SK-N-SH (cell line): ENCODE measurements around the gene RAET1E. TPM values are rescaled to one million over a fixed set of nuclear protein-coding genes. Genes with fewer than 3 reads are reported as not detected.
A peak's percentile ranks its signal among the peaks of the same experiment; 100 is the strongest.

Experiments
- CTCF ChIA-PET: fragments of 300-600, 350-600 bp; formaldehyde crosslinking; extraction: SDS; loops from one replicate; lab custom pipeline; 2021; lab: Yijun Ruan, JAX
- POLR2A ChIA-PET: fragments of 350-600 bp; sonication (Branson Sonifier 250); formaldehyde crosslinking; extraction: SDS; loops from one replicate; lab custom pipeline; 2020; ENCODE audit warnings: antibody characterized with exemption, inconsistent platforms; lab: Yijun Ruan, JAX
- DNase-seq: peaks from one replicate; pipeline ENCODE4 v3.0.0; 2012
- H2AFZ ChIP-seq: fragments of 200-600 bp; sonication (generic); 2 replicates; pipeline ENCODE4 v1.8.1; 2016; ENCODE audit warnings: antibody characterized with exemption, mild to moderate bottlenecking, low read depth
- H3F3A ChIP-seq: fragments of 200-600 bp; sonication (generic); replicated peaks from 2 replicates; pipeline ENCODE3; 2016; ENCODE audit warnings: antibody characterized with exemption, mild to moderate bottlenecking; ENCODE audit not compliant: insufficient read depth
- H3K27ac ChIP-seq, 2 experiments: fragments of 200-500 bp in 1 of 2; fragments of 200-600 bp in 1 of 2; sonication (Bioruptor generic) in 1 of 2; sonication (generic), shearing (Covaris generic) in 1 of 2; 2 replicates each; pipeline versions ENCODE4 v1.5.1 to v1.6.1; 2014 to 2016; ENCODE audit warnings: low read depth in 2 of 2, inconsistent platforms in 1 of 2, low read length in 1 of 2, mild to moderate bottlenecking in 1 of 2, mixed read lengths in 1 of 2
- H3K27me3 ChIP-seq: fragments of 200-600 bp; sonication (generic), shearing (Covaris generic); 2 replicates; pipeline ENCODE4 v1.6.1; 2016; ENCODE audit warnings: mixed run types; ENCODE audit not compliant: insufficient read depth
- H3K36me3 ChIP-seq, 2 experiments: fragments of 200-500 bp in 1 of 2; fragments of 200-600 bp in 1 of 2; sonication (Bioruptor generic) in 1 of 2; sonication (generic) in 1 of 2; replicated peaks in 1 of 2; 2 replicates each; pipeline versions ENCODE3 to v1.5.1; 2014 to 2016; ENCODE audit warnings: low read length in 1 of 2, mild to moderate bottlenecking in 1 of 2; ENCODE audit not compliant: insufficient read depth in 2 of 2, control insufficient read depth in 1 of 2
- H3K4me1 ChIP-seq, 2 experiments: fragments of 200-500 bp in 1 of 2; fragments of 200-600 bp in 1 of 2; sonication (Bioruptor generic) in 1 of 2; sonication (generic), shearing (Covaris generic) in 1 of 2; 2 replicates each; pipeline versions ENCODE4 v1.5.1 to v1.6.1; 2014 to 2016; ENCODE audit warnings: low read depth in 1 of 2, low read length in 1 of 2, mixed run types in 1 of 2; ENCODE audit not compliant: insufficient read depth in 2 of 2, control insufficient read depth in 1 of 2
- H3K4me2 ChIP-seq: fragments of 200-600 bp; sonication (generic), shearing (Covaris generic); 2 replicates; pipeline ENCODE4 v1.6.1; 2017; ENCODE audit warnings: mixed run types
- H3K4me3 ChIP-seq, 2 experiments: fragments of 200-500 bp in 1 of 2; fragments of 200-600 bp in 1 of 2; sonication (Bioruptor generic) in 1 of 2; sonication (generic), shearing (Covaris generic) in 1 of 2; 2 replicates each; pipeline versions ENCODE4 v1.5.1 to v1.8.1; 2014 to 2016; ENCODE audit warnings: low read depth in 2 of 2, inconsistent platforms in 1 of 2, low read length in 1 of 2, mild to moderate bottlenecking in 1 of 2, mixed read lengths in 1 of 2, moderate library complexity in 1 of 2
- H3K79me2 ChIP-seq: fragments of 200-600 bp; sonication (generic); 2 replicates; pipeline ENCODE4 v1.8.1; 2017; ENCODE audit warnings: mild to moderate bottlenecking; ENCODE audit not compliant: insufficient read depth
- H3K9ac ChIP-seq: fragments of 200-600 bp; sonication (generic); 2 replicates; pipeline ENCODE4 v1.6.1; 2017; ENCODE audit warnings: mixed run types
- H3K9me2 ChIP-seq: fragments of 200-600 bp; sonication (generic); 2 replicates; pipeline ENCODE4 v1.6.1; 2017; ENCODE audit warnings: mixed run types
- H3K9me3 ChIP-seq: fragments of 200-600 bp; sonication (generic); 2 replicates; pipeline ENCODE4 v1.6.1; 2017; ENCODE audit warnings: mixed run types, mild to moderate bottlenecking, moderate library complexity
- H4K20me1 ChIP-seq: fragments of 200-600 bp; sonication (generic); 2 replicates; pipeline ENCODE4 v1.6.1; 2017; ENCODE audit warnings: mild to moderate bottlenecking, mixed run types; ENCODE audit not compliant: insufficient read depth
- ELF1 ChIP-seq: IDR thresholded peaks from 2 replicates; pipeline ENCODE4 v1.4.0; 2012
- EP300 ChIP-seq, 2 experiments: IDR thresholded peaks; 2 replicates each; pipeline versions ENCODE4 v1.4.0 to v1.6.1; 2012; ENCODE audit warnings: borderline replicate concordance in 1 of 2, low read depth in 1 of 2, low read length in 1 of 2
- FOSL2 ChIP-seq: IDR thresholded peaks from 2 replicates; pipeline ENCODE4 v1.4.0; 2012; ENCODE audit warnings: low read depth, mild to moderate bottlenecking, moderate library complexity, borderline replicate concordance
- FOXJ3 ChIP-seq: sonication (generic); formaldehyde crosslinking; IDR thresholded peaks from 2 replicates; pipeline ENCODE4 v1.5.1; 2020; ENCODE audit warnings: mild to moderate bottlenecking, missing genetic modification reagents
- FOXM1 ChIP-seq: IDR thresholded peaks from 2 replicates; pipeline ENCODE4 v1.4.0; 2012; ENCODE audit warnings: low read depth, mild to moderate bottlenecking
- GABPA ChIP-seq: IDR thresholded peaks from 2 replicates; pipeline ENCODE4 v1.4.0; 2012; ENCODE audit warnings: low read depth, mild to moderate bottlenecking
- GATA2 ChIP-seq: sonication (generic); formaldehyde crosslinking; IDR thresholded peaks from 2 replicates; pipeline ENCODE4 v1.5.0; 2020; ENCODE audit warnings: mild to moderate bottlenecking, missing genetic modification reagents
- MEF2A ChIP-seq: IDR thresholded peaks from 2 replicates; pipeline ENCODE4 v1.4.0; 2012; ENCODE audit warnings: low read depth, borderline replicate concordance
- MXI1 ChIP-seq: IDR thresholded peaks from 2 replicates; pipeline ENCODE4 v1.6.1; 2012; ENCODE audit warnings: mild to moderate bottlenecking, low read depth, low read length, improper control_type of control experiment
- NFIC ChIP-seq: IDR thresholded peaks from 2 replicates; pipeline ENCODE4 v1.4.0; 2012; ENCODE audit warnings: borderline replicate concordance
- RAD21 ChIP-seq: IDR thresholded peaks from 2 replicates; pipeline ENCODE4 v1.6.1; 2012; ENCODE audit warnings: mild to moderate bottlenecking, low read length
- SIN3A ChIP-seq: IDR thresholded peaks from 2 replicates; pipeline ENCODE4 v1.6.1; 2012; ENCODE audit warnings: low read depth, mild to moderate bottlenecking, low read length, moderate library complexity, borderline replicate concordance
- TAF1 ChIP-seq: IDR thresholded peaks from 2 replicates; pipeline ENCODE4 v1.6.1; 2012; ENCODE audit warnings: low read depth, mild to moderate bottlenecking, low read length, moderate library complexity, borderline replicate concordance
- TEAD4 ChIP-seq: IDR thresholded peaks from 2 replicates; pipeline ENCODE4 v1.4.0; 2012; ENCODE audit warnings: mild to moderate bottlenecking, borderline replicate concordance; ENCODE audit not compliant: insufficient read depth
- WGBS: methylation state at CpG from one replicate; pipeline ENCODE4 v1.1.6; 2017; ENCODE audit warnings: low lambda C conversion rate; 5-methylcytosine and 5-hydroxymethylcytosine counted together
- polyA plus RNA-seq, 3 experiments: library from polyadenylated mRNA; depleted of rRNA; stranded (reverse); fragments of >200 nt; gene quantifications; 2 replicates each; pipeline ENCODE4 v1.2.3, GENCODE V29; 2012
- TF ChIP-seq, protein P1 (sequence below): fragments of 150-350 bp; IDR thresholded peaks from 2 replicates; pipeline ENCODE4 v1.6.1; 2016; ENCODE audit warnings: mild to moderate bottlenecking, low read depth, low read length
- TF ChIP-seq, protein P2 (sequence below): fragments of 200-600 bp; sonication (generic); IDR thresholded peaks from 2 replicates; pipeline ENCODE4 v1.6.1; 2017; ENCODE audit warnings: antibody characterized with exemption, mild to moderate bottlenecking, moderate library complexity
- TF ChIP-seq, protein P3 (sequence below): IDR thresholded peaks from 2 replicates; pipeline ENCODE4 v1.4.0; 2012; ENCODE audit warnings: low read depth
- TF ChIP-seq, protein P4 (sequence below): IDR thresholded peaks from 2 replicates; pipeline ENCODE4 v1.4.0; 2012; ENCODE audit warnings: low read depth, borderline replicate concordance
- TF ChIP-seq, protein P5 (sequence below): fragments of 150-350 bp; IDR thresholded peaks from 2 replicates; pipeline ENCODE4 v1.6.1; 2017; ENCODE audit warnings: antibody characterized with exemption, low read length, low read depth, borderline replicate concordance

The RAET1E gene
- polyA plus RNA-seq, 1 of the 3 experiments (the other 2 are of a cell fraction) = 0.15 TPM

DNA sequence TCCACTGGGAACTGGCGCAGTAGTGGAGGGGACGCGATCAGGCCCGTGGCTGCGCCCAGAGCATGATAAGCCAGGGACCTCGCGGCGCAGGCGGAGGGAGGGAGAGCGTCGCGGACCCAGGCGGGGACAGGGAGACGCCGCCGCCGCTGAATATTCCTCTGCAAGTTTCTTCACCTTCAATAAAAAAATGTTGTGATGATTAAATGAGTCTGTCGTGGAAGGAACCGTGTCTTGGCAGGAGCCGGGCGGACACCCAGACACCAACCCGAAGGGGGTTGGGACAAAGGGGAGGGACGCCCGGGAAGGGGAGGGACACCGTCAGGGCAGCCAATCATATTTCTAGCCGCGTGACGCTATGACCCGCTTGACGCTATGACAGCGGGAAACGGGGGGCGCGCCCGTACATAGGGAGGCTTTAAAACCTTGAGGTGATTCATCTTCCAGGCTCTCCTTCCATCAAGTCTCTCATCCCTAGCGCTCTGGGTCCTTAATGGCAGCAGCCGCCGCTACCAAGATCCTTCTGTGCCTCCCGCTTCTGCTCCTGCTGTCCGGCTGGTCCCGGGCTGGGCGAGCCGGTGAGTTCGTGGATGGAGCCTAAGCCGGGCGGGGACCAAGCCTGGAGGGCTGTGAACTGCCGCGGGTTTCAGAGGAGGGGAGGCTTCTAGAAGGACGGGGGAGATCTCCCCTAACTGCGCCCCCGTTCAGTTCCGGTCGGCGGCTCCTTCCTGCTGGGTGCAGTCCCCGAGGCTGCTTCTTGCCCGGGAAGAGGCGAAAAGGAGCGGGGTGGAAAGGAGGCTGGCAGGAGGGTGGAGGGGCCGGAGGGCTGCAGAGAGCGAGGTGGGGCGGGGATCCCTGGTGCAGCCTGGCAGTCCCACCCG is 43.9 kb upstream of the RAET1E start, which contains the start of gene ULBP2 (continued):
- TF ChIP-seq, protein P1, sequence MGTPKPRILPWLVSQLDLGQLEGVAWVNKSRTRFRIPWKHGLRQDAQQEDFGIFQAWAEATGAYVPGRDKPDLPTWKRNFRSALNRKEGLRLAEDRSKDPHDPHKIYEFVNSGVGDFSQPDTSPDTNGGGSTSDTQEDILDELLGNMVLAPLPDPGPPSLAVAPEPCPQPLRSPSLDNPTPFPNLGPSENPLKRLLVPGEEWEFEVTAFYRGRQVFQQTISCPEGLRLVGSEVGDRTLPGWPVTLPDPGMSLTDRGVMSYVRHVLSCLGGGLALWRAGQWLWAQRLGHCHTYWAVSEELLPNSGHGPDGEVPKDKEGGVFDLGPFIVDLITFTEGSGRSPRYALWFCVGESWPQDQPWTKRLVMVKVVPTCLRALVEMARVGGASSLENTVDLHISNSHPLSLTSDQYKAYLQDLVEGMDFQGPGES = no peak
- TF ChIP-seq FOSL2 = peak; percentile 26; the same call in 1 of the 2 replicates

DNA sequence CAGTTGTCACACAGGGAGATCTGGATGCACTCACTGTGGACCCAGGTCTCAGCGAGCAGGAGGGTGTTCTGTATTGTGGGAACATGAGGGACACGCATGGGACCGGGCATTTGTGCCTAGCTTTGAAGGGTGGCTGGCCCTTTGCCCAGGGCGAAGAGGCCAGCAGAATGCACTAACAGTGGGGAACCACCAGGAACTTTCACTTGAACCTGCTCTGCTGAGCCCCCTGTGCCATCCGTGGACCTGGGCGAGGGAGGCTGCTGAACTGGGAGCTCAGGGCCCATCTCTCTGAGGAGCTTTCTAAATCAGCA is 42.7 kb upstream of the RAET1E start:
- no peak overlapping the region for H2AFZ ChIP-seq
- no peak overlapping the region for H3K27ac ChIP-seq
- H3K9me3 ChIP-seq = no peaks in the 10 kb centered on the region
- 0% methylated on average over 1 of the region's 6 CpGs for WGBS
- peaks cover 4% of the 10 kb centered on the region for H3F3A ChIP-seq
- H3K27me3 ChIP-seq = peaks cover 47% of the 10 kb centered on the region
- no peak for DNase-seq
- H3K4me2 ChIP-seq = no peak overlapping the region
- ChIA-PET POLR2A (no interaction called here), CTCF (interaction anchor here (0.9 to 1.9 kb wide), 4 partner anchors 11 to 76 kb away, joined by 3 to 13 read pairs (median 4); no protein-coding TSS in a partner anchor)
- no peaks in the 10 kb centered on the region for H3K36me3 ChIP-seq
- TF ChIP-seq, protein P1 = no peak
- no peak for TF ChIP-seq TEAD4
- TF ChIP-seq FOXM1 = no peak
- no peak for TF ChIP-seq GATA2 (CRISPR knock-in tag)
- no peak for TF ChIP-seq TAF1
- no peak for TF ChIP-seq MXI1
- no peak for TF ChIP-seq RAD21
- TF ChIP-seq MEF2A = no peak
- TF ChIP-seq, protein P2, sequence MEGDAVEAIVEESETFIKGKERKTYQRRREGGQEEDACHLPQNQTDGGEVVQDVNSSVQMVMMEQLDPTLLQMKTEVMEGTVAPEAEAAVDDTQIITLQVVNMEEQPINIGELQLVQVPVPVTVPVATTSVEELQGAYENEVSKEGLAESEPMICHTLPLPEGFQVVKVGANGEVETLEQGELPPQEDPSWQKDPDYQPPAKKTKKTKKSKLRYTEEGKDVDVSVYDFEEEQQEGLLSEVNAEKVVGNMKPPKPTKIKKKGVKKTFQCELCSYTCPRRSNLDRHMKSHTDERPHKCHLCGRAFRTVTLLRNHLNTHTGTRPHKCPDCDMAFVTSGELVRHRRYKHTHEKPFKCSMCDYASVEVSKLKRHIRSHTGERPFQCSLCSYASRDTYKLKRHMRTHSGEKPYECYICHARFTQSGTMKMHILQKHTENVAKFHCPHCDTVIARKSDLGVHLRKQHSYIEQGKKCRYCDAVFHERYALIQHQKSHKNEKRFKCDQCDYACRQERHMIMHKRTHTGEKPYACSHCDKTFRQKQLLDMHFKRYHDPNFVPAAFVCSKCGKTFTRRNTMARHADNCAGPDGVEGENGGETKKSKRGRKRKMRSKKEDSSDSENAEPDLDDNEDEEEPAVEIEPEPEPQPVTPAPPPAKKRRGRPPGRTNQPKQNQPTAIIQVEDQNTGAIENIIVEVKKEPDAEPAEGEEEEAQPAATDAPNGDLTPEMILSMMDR = no peak
- no peak for TF ChIP-seq SIN3A
- no peak for TF ChIP-seq EP300 (IDR thresholded peaks at IDR 0.05; ENCODE audit: borderline replicate concordance in 1 of 2, low read depth in 1 of 2, low read length in 1 of 2)
- TF ChIP-seq FOSL2 = no peak
- no peak for TF ChIP-seq ELF1
- TF ChIP-seq NFIC = no peak
- TF ChIP-seq, protein P3, sequence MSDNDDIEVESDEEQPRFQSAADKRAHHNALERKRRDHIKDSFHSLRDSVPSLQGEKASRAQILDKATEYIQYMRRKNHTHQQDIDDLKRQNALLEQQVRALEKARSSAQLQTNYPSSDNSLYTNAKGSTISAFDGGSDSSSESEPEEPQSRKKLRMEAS = no peak
- TF ChIP-seq, protein P4, sequence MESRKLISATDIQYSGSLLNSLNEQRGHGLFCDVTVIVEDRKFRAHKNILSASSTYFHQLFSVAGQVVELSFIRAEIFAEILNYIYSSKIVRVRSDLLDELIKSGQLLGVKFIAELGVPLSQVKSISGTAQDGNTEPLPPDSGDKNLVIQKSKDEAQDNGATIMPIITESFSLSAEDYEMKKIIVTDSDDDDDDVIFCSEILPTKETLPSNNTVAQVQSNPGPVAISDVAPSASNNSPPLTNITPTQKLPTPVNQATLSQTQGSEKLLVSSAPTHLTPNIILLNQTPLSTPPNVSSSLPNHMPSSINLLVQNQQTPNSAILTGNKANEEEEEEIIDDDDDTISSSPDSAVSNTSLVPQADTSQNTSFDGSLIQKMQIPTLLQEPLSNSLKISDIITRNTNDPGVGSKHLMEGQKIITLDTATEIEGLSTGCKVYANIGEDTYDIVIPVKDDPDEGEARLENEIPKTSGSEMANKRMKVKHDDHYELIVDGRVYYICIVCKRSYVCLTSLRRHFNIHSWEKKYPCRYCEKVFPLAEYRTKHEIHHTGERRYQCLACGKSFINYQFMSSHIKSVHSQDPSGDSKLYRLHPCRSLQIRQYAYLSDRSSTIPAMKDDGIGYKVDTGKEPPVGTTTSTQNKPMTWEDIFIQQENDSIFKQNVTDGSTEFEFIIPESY = no peak
- TF ChIP-seq, protein P5, sequence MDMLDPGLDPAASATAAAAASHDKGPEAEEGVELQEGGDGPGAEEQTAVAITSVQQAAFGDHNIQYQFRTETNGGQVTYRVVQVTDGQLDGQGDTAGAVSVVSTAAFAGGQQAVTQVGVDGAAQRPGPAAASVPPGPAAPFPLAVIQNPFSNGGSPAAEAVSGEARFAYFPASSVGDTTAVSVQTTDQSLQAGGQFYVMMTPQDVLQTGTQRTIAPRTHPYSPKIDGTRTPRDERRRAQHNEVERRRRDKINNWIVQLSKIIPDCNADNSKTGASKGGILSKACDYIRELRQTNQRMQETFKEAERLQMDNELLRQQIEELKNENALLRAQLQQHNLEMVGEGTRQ = no peak
- no peak for TF ChIP-seq FOXJ3
- no peak for TF ChIP-seq GABPA
- H3K4me1 ChIP-seq = peaks cover 0 to 8% of the 10 kb centered on the region in 2 experiments; a peak in 1 of 4 replicates
- no peaks in the 10 kb centered on the region for H4K20me1 ChIP-seq
- no peak overlapping the region for H3K4me3 ChIP-seq
- H3K9ac ChIP-seq = no peak overlapping the region
- no peaks in the 10 kb centered on the region for H3K79me2 ChIP-seq
- no peaks in the 10 kb centered on the region for H3K9me2 ChIP-seq
